Ascending aorta (tissue), 2 donors: Measurements from ENCODE around the gene RHOT2. TPM values are rescaled to one million over a fixed set of nuclear protein-coding genes. Genes with fewer than 3 reads are reported as not detected.
A peak's percentile ranks its signal among the peaks of the same experiment; 100 is the strongest.

Source experiments
- DNase-seq, 2 donors: peaks; one replicate each; pipeline ENCODE4 v3.0.0-alpha.2; 2019; ENCODE audit warnings: low spot score in 2 of 2
- H3K27ac ChIP-seq, 2 donors: fragments of 200-600 bp; sonication (generic); one replicate each; pipeline ENCODE4 v1.5.1; 2016 to 2017; ENCODE audit warnings: mild to moderate bottlenecking in 1 of 2
- H3K27me3 ChIP-seq: fragments of 200-600 bp; sonication (generic); one replicate; pipeline ENCODE4 v1.5.1; 2017
- H3K36me3 ChIP-seq, 2 donors: fragments of 200-600 bp; sonication (generic); one replicate each; pipeline ENCODE4 v1.5.1; 2016
- H3K4me1 ChIP-seq, 2 donors: fragments of 200-600 bp; sonication (generic); one replicate each; pipeline ENCODE4 v1.5.1; 2016 to 2017; ENCODE audit warnings: mild to moderate bottlenecking in 1 of 2
- H3K4me3 ChIP-seq, 2 donors: fragments of 200-600 bp; sonication (generic); one replicate each; pipeline ENCODE4 v1.5.1; 2016 to 2017; ENCODE audit warnings: mild to moderate bottlenecking in 1 of 2
- H3K9me3 ChIP-seq, 2 donors: fragments of 200-600 bp; sonication (generic); one replicate each; pipeline ENCODE4 v1.5.1; 2016
- CTCF ChIP-seq, 3 experiments: fragments of 200-600 bp in 2 of 3; fragments of 450-650 bp in 1 of 3; sonication (generic) in 2 of 3; IDR thresholded peaks; one replicate each; pipeline ENCODE4 v1.5.1; 2016 to 2019; ENCODE audit warnings: antibody characterized with exemption in 3 of 3, mild to moderate bottlenecking in 1 of 3, moderate library complexity in 1 of 3
- intact Hi-C: fragments of 100-400 bp; cut with DNase I; formaldehyde crosslinking; loops from one replicate; pipeline ENCODE4 v1.15.1; 2023
- total RNA-seq: library from RNA; depleted of rRNA; stranded (reverse); fragments of >200 nt; gene quantifications from one replicate; pipeline ENCODE4 v1.1.0, GENCODE V29; 2016

Gene RHOT2
- 41.8 TPM for total RNA-seq

- intact Hi-C loops: loop anchor here (10.0 kb wide), 1 partner anchor 273 kb away; the partner anchor contains the start of gene NME4
- Histone ChIP-seq H3K36me3 (peaks cover 36% of the 10 kb centered on the region in 2 donors), H3K4me1 (peaks cover 0 to 14% of the 10 kb centered on the region in 2 donors), H3K27ac (peak within 1 kb of the TSS; percentile 85 to 88), H3K9me3 (no peaks in the 10 kb centered on the region), H3K27me3 (no peaks in the 10 kb centered on the region), H3K4me3 (peak within 1 kb of the TSS; percentile 86 to 98)
- peak; percentile 50 to 95 (median 70) for TF ChIP-seq CTCF (IDR thresholded peaks at IDR 0.05)
- DNase-seq: peak; percentile 76 to 97
Observed at GRCh38 chr16:667780-668518, at the start of gene RHOT2. Gene RHOT2, plus strand, starts transcription at chr16:668132. Its CDS starts 68 bp downstream, at chr16:668200.

- DNase-seq: no peak
- intact Hi-C loops: no loop called here
- Histone ChIP-seq H3K36me3 (peaks cover 3 to 5% of the 10 kb centered on the region in 2 donors), H3K27ac (no peak overlapping the region), H3K4me1 (no peaks in the 10 kb centered on the region), H3K4me3 (no peak overlapping the region), H3K9me3 (no peaks in the 10 kb centered on the region), H3K27me3 (no peaks in the 10 kb centered on the region)
- TF ChIP-seq CTCF (IDR thresholded peaks at IDR 0.05): no peak
Observed at GRCh38 chr16:619476-620100, 48.3 kb upstream of the RHOT2 start.

GRCh38 chr16:620700-621525 is 47.0 kb upstream of the RHOT2 start:
- no peak for TF ChIP-seq CTCF (IDR thresholded peaks at IDR 0.05)
- Histone ChIP-seq H3K9me3 (no peaks in the 10 kb centered on the region), H3K27ac (no peak overlapping the region), H3K27me3 (no peaks in the 10 kb centered on the region), H3K4me3 (no peak overlapping the region), H3K4me1 (no peaks in the 10 kb centered on the region), H3K36me3 (peaks cover 5 to 15% of the 10 kb centered on the region in 2 donors)
- intact Hi-C loops: no loop called here
- DNase-seq: no peak

- no peak for DNase-seq
- no peak for TF ChIP-seq CTCF (IDR thresholded peaks at IDR 0.05)
- no peaks in the 10 kb centered on the region for H3K4me1 ChIP-seq
- H3K4me3 ChIP-seq: no peak overlapping the region
- H3K36me3 ChIP-seq: peaks cover 12 to 22% of the 10 kb centered on the region in 2 donors
- no peaks in the 10 kb centered on the region for H3K9me3 ChIP-seq
- intact Hi-C loops: no loop called here
- no peaks in the 10 kb centered on the region for H3K27me3 ChIP-seq
- H3K27ac ChIP-seq: no peak overlapping the region
Observed at GRCh38 chr16:621526-622105, 46.3 kb upstream of the RHOT2 start.

GRCh38 chr16:622920-623280 is 45.0 kb upstream of the RHOT2 start:
- DNase-seq: no peak
- Histone ChIP-seq H3K4me3 (no peak overlapping the region), H3K4me1 (no peaks in the 10 kb centered on the region), H3K27ac (no peak overlapping the region), H3K9me3 (no peaks in the 10 kb centered on the region), H3K36me3 (peaks cover 21 to 30% of the 10 kb centered on the region in 2 donors), H3K27me3 (no peaks in the 10 kb centered on the region)
- intact Hi-C loops: no loop called here
- no peak for TF ChIP-seq CTCF (IDR thresholded peaks at IDR 0.05)
